IMR-90 (cell line): Measurements from ENCODE around the gene RCC1. TPM values are rescaled to one million over a fixed set of nuclear protein-coding genes. Genes with fewer than 3 reads are reported as not detected.

ENCODE experiments used
- ATAC-seq: fragments of 200-7000 bp; cut with Tn5 transposase; 2 replicates; pipeline ENCODE4 v1.9.1; 2020; ENCODE audit warnings: low read depth, mild to moderate bottlenecking, moderate library complexity
- BruUV-seq: library from RNA; stranded (reverse); fragments of 400-500 nt; replicated peaks from 2 replicates; lab custom pipeline; 2021; lab: Mats Ljungman, UMichigan
- CTCF ChIA-PET: fragments of 300-600 bp; formaldehyde crosslinking; extraction: SDS; loops from one replicate; lab custom pipeline; 2021; ENCODE audit warnings: antibody characterized with exemption; lab: Yijun Ruan, JAX
- POLR2A ChIA-PET: fragments of 300-600 bp; sonication (Branson Sonifier 250); formaldehyde crosslinking; loops from one replicate; lab custom pipeline; 2022; ENCODE audit warnings: antibody characterized with exemption; ENCODE audit not compliant: unreplicated experiment; lab: Charles Lee
- DNase-seq: peaks from one replicate; pipeline ENCODE4 v3.0.0; 2013
- H2AFZ ChIP-seq: replicated peaks from 2 replicates; pipeline ENCODE3; 2013; ENCODE audit warnings: low read length, mild to moderate bottlenecking; ENCODE audit not compliant: poor library complexity
- H2AK5ac ChIP-seq: 2 replicates; pipeline ENCODE4 v1.6.1; 2013; ENCODE audit warnings: low read depth, low read length, inconsistent platforms
- H2AK9ac ChIP-seq: replicated peaks from 2 replicates; pipeline ENCODE3; 2013; ENCODE audit warnings: mild to moderate bottlenecking, low read depth, low read length, moderate library complexity; ENCODE audit not compliant: poor library complexity
- H2BK120ac ChIP-seq: 2 replicates; pipeline ENCODE4 v1.6.1; 2013; ENCODE audit warnings: low read depth, low read length, inconsistent platforms
- H2BK15ac ChIP-seq: 3 replicates; pipeline ENCODE4 v1.6.1; 2013; ENCODE audit warnings: low read depth, low read length, inconsistent platforms
- H2BK20ac ChIP-seq: 2 replicates; pipeline ENCODE4 v1.6.1; 2013; ENCODE audit warnings: low read depth, mild to moderate bottlenecking, inconsistent platforms, low read length, moderate library complexity
- H2BK5ac ChIP-seq: 2 replicates; pipeline ENCODE4 v1.6.1; 2013; ENCODE audit warnings: mild to moderate bottlenecking, low read depth, low read length, inconsistent platforms; ENCODE audit not compliant: poor library complexity, severe bottlenecking
- H3K14ac ChIP-seq: replicated peaks from 2 replicates; pipeline ENCODE4 v1.6.1; 2013; ENCODE audit warnings: low read depth, low read length, inconsistent platforms
- H3K18ac ChIP-seq: 2 replicates; pipeline ENCODE4 v1.6.1; 2013; ENCODE audit warnings: low read depth, low read length, control low read depth
- H3K23ac ChIP-seq: 2 replicates; pipeline ENCODE4 v1.6.1; 2013; ENCODE audit warnings: low read depth, low read length, inconsistent platforms
- H3K27ac ChIP-seq: 2 replicates; pipeline ENCODE4 v1.5.1; 2013; ENCODE audit warnings: mild to moderate bottlenecking, control low read depth, low read length; ENCODE audit not compliant: insufficient read depth
- H3K27me3 ChIP-seq: 2 replicates; pipeline ENCODE4 v1.6.1; 2013; ENCODE audit warnings: low read length; ENCODE audit not compliant: control insufficient read depth, insufficient read depth
- H3K36me3 ChIP-seq: 2 replicates; pipeline ENCODE4 v1.6.1; 2013; ENCODE audit warnings: low read length, mixed read lengths; ENCODE audit not compliant: control insufficient read depth, insufficient read depth
- H3K4ac ChIP-seq: 2 replicates; pipeline ENCODE4 v1.6.1; 2013; ENCODE audit warnings: low read depth, low read length, inconsistent platforms
- H3K4me1 ChIP-seq: 2 replicates; pipeline ENCODE4 v1.6.1; 2013; ENCODE audit warnings: low read length, mixed read lengths; ENCODE audit not compliant: control insufficient read depth, insufficient read depth
- H3K4me2 ChIP-seq: 2 replicates; pipeline ENCODE4 v1.6.1; 2013; ENCODE audit warnings: low read depth, mild to moderate bottlenecking, control low read depth, low read length, moderate library complexity
- H3K4me3 ChIP-seq: 2 replicates; pipeline ENCODE4 v1.5.1; 2013; ENCODE audit warnings: low read depth, mild to moderate bottlenecking, control low read depth, low read length, moderate library complexity; ENCODE audit not compliant: insufficient read depth
- H3K56ac ChIP-seq: 2 replicates; pipeline ENCODE4 v1.6.1; 2013; ENCODE audit warnings: low read length, inconsistent platforms; ENCODE audit not compliant: insufficient read depth; ENCODE audit errors: extremely low read depth
- H3K79me1 ChIP-seq, 2 experiments: 2 replicates each; pipeline ENCODE4 v1.6.1; 2013; ENCODE audit warnings: low read length in 2 of 2, inconsistent platforms in 1 of 2, low read depth in 1 of 2
- H3K9ac ChIP-seq: 2 replicates; pipeline ENCODE4 v1.6.1; 2013; ENCODE audit warnings: low read depth, low read length, control low read depth
- H3K9me1 ChIP-seq: 2 replicates; pipeline ENCODE4 v1.6.1; 2013; ENCODE audit warnings: low read length, inconsistent platforms; ENCODE audit not compliant: insufficient read depth
- H3K9me3 ChIP-seq: 2 replicates; pipeline ENCODE4 v1.6.1; 2013; ENCODE audit warnings: low read length; ENCODE audit not compliant: control insufficient read depth, insufficient read depth
- H4K20me1 ChIP-seq: 2 replicates; pipeline ENCODE4 v1.6.1; 2013; ENCODE audit warnings: low read length, inconsistent platforms; ENCODE audit not compliant: insufficient read depth
- H4K5ac ChIP-seq: 2 replicates; pipeline ENCODE4 v1.6.1; 2013; ENCODE audit warnings: mild to moderate bottlenecking, low read depth, low read length, control low read depth
- H4K8ac ChIP-seq, 2 experiments: 2 replicates each; pipeline ENCODE4 v1.6.1; 2013; ENCODE audit warnings: low read depth in 2 of 2, low read length in 2 of 2, control low read depth in 1 of 2, inconsistent platforms in 1 of 2
- H4K91ac ChIP-seq: 2 replicates; pipeline ENCODE4 v1.6.1; 2013; ENCODE audit warnings: low read depth, low read length, inconsistent platforms; ENCODE audit not compliant: insufficient read depth
- RFX5 ChIP-seq: IDR thresholded peaks from 2 replicates; pipeline ENCODE4 v1.8.0; 2012; ENCODE audit warnings: low read depth, mild to moderate bottlenecking, low read length, moderate library complexity
- WGBS, 2 experiments: methylation state at CpG; one replicate each; pipeline versions ENCODE4 v1.1.5 to v1.1.7; 2013; ENCODE audit warnings: missing lambda C conversion rate in 2 of 2; ENCODE audit not compliant: insufficient read length in 1 of 2; ENCODE audit errors: extremely low coverage in 2 of 2; 5-methylcytosine and 5-hydroxymethylcytosine counted together
- dilution Hi-C: fragments of 300-500 bp; cut with HindIII; formaldehyde crosslinking; loops from one replicate; pipeline ENCODE4 v1.14.3; 2018; ENCODE audit warnings: low sequenced_read_pairs; ENCODE audit not compliant: unreplicated experiment
- in situ Hi-C: fragments of 300-500 bp; cut with MboI; formaldehyde crosslinking; loops from 3 replicates; pipeline ENCODE4 v1.14.3; 2019; ENCODE audit warnings: low sequenced_read_pairs, inconsistent platforms, mixed read lengths
- intact Hi-C: fragments of 100-400 bp; cut with micrococcal nuclease; formaldehyde crosslinking; loops from 2 replicates; pipeline ENCODE4 v1.10.0; 2022
- polyA plus RNA-seq, 3 experiments: library from polyadenylated mRNA; depleted of rRNA; stranded (reverse); fragments of >200 nt; gene quantifications; 2 replicates each; pipeline ENCODE4 v1.2.3, GENCODE V29; 2012; ENCODE audit warnings: low replicate concordance in 1 of 3
- total RNA-seq: library from RNA; depleted of rRNA; stranded (reverse); fragments of >200 nt; gene quantifications from 2 replicates; pipeline ENCODE4 v1.2.3, GENCODE V29; 2012
- TF ChIP-seq, protein P1 (sequence below): fragments of 150-350 bp; IDR thresholded peaks from 2 replicates; pipeline ENCODE4 v1.6.1; 2016; ENCODE audit warnings: low read depth, mild to moderate bottlenecking, low read length, moderate library complexity, borderline replicate concordance
- TF ChIP-seq, protein P2 (sequence below): fragments of 150-350 bp; IDR thresholded peaks from 2 replicates; pipeline ENCODE4 v1.6.1; 2017; ENCODE audit warnings: mild to moderate bottlenecking, antibody characterized with exemption, low read length, low read depth
- TF ChIP-seq, protein P3 (sequence below): conservative IDR thresholded peaks from 2 replicates; pipeline ENCODE4 v1.5.1; 2012; ENCODE audit warnings: mild to moderate bottlenecking, low read depth, low read length, improper control_type of control experiment

RCC1 gene
- total and polyA plus RNA-seq, 2 of the 4 experiments (the other 2 are of a cell fraction) = 33.2 to 43.9 TPM

DNA sequence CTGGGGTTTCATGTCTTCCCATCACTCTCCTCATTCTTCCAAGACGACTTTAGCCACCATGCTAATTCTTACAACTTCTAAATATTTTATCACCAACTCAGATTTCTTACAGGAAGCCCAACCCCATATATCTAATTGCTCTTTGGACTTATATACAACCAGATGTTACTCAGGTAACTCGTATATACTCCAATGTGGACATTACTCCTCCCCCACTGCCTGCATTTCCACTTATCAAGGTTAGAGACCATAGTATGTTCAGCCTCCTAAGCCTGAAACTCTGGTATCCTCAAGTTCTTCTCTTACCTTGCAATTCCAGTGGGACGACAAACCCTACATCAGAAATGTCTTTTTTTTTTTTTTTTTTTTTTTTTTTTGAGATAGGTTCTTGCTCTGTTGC lies 2.7 kb upstream of the RCC1 start:
- TF ChIP-seq, protein P1, sequence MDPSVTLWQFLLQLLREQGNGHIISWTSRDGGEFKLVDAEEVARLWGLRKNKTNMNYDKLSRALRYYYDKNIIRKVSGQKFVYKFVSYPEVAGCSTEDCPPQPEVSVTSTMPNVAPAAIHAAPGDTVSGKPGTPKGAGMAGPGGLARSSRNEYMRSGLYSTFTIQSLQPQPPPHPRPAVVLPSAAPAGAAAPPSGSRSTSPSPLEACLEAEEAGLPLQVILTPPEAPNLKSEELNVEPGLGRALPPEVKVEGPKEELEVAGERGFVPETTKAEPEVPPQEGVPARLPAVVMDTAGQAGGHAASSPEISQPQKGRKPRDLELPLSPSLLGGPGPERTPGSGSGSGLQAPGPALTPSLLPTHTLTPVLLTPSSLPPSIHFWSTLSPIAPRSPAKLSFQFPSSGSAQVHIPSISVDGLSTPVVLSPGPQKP = no peak
- TF ChIP-seq RFX5 = no peak
- TF ChIP-seq, protein P2, sequence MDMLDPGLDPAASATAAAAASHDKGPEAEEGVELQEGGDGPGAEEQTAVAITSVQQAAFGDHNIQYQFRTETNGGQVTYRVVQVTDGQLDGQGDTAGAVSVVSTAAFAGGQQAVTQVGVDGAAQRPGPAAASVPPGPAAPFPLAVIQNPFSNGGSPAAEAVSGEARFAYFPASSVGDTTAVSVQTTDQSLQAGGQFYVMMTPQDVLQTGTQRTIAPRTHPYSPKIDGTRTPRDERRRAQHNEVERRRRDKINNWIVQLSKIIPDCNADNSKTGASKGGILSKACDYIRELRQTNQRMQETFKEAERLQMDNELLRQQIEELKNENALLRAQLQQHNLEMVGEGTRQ = no peak
- TF ChIP-seq, protein P3, sequence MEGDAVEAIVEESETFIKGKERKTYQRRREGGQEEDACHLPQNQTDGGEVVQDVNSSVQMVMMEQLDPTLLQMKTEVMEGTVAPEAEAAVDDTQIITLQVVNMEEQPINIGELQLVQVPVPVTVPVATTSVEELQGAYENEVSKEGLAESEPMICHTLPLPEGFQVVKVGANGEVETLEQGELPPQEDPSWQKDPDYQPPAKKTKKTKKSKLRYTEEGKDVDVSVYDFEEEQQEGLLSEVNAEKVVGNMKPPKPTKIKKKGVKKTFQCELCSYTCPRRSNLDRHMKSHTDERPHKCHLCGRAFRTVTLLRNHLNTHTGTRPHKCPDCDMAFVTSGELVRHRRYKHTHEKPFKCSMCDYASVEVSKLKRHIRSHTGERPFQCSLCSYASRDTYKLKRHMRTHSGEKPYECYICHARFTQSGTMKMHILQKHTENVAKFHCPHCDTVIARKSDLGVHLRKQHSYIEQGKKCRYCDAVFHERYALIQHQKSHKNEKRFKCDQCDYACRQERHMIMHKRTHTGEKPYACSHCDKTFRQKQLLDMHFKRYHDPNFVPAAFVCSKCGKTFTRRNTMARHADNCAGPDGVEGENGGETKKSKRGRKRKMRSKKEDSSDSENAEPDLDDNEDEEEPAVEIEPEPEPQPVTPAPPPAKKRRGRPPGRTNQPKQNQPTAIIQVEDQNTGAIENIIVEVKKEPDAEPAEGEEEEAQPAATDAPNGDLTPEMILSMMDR = no peak
- H4K91ac ChIP-seq = no peak overlapping the region
- in situ Hi-C loops = no loop called here
- no peak overlapping the region for H3K9ac ChIP-seq
- H3K9me1 ChIP-seq = peaks cover 6% of the 10 kb centered on the region; the same call in 1 of the 2 replicates
- no peak overlapping the region for H2BK5ac ChIP-seq
- H2AK9ac ChIP-seq = no peak overlapping the region
- BruUV-seq = no TSS peak
- no peak overlapping the region for H2AK5ac ChIP-seq
- no peak overlapping the region for H3K4ac ChIP-seq
- DNase-seq = no peak
- H3K14ac ChIP-seq = no peak overlapping the region
- no peak overlapping the region for H3K23ac ChIP-seq
- H2BK120ac ChIP-seq = no peak overlapping the region
- no peak overlapping the region for H2BK20ac ChIP-seq
- H4K20me1 ChIP-seq = peaks cover 18% of the 10 kb centered on the region; the same call in 1 of the 2 replicates
- H3K36me3 ChIP-seq = peaks cover 17% of the 10 kb centered on the region
- H3K18ac ChIP-seq = no peak overlapping the region
- H3K4me1 ChIP-seq = peaks cover 2% of the 10 kb centered on the region
- H3K4me3 ChIP-seq = no peak overlapping the region
- CTCF ChIA-PET = no interaction called here
- intact Hi-C loops = no loop called here
- POLR2A ChIA-PET = no interaction called here
- dilution Hi-C loops = no loop called here
- no peak overlapping the region for H2AFZ ChIP-seq
- H3K79me1 ChIP-seq = peaks cover 0 to 8% of the 10 kb centered on the region in 2 experiments; a peak in 2 of 4 replicates
- H3K27ac ChIP-seq = no peak overlapping the region
- no peak overlapping the region for H4K5ac ChIP-seq
- H3K56ac ChIP-seq = no peak overlapping the region
- no peak overlapping the region for H2BK15ac ChIP-seq
- WGBS, 2 experiments = 84% methylated on average over 2 of the region's 3 CpGs; no CpG with 5 or more reads in 1 of the 2 experiments
- no peak overlapping the region for H4K8ac ChIP-seq
- H3K9me3 ChIP-seq = no peaks in the 10 kb centered on the region
- no peaks in the 10 kb centered on the region for H3K27me3 ChIP-seq
- no peak overlapping the region for H3K4me2 ChIP-seq
- ATAC-seq = no peak
